GM21360 (cell line): ENCODE data around the gene SRPRB.

Experiments
- ATAC-seq: cut with Tn5 transposase; IDR thresholded peaks from one replicate; pipeline ENCODE4 v1.9.1; 2021; ENCODE audit warnings: mild to moderate bottlenecking, moderate library complexity; ENCODE audit not compliant: unreplicated experiment

Gene SRPRB

DNA sequence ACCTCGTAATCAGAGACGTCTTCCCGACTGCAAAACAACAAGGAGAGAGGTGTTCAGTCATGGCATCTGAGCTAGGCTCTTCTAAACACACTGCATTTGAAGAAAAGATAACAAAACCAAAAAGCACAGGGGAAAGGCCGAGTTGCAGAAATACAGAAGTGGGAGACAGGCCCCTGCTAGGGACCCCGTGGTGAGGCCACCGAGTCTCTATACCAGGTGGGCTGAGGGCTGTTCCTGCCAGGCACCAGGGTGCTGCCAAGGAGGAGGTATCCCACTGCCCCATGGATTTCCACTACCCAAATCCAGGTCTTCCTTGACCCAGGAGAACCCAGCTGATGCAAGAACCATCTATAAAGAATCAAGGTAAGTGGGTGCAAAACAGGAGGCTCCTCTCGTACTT lies 59.0 kb downstream of the SRPRB start:
- ATAC-seq = no peak

GRCh38 chr3:133865136-133865855 lies 59.7 kb downstream of the SRPRB start:
- no peak for ATAC-seq

GRCh38 chr3:133866141-133866540 lies 60.5 kb downstream of the SRPRB start:
- no peak for ATAC-seq

- ATAC-seq = no peak
Measured at GRCh38 chr3:133868186-133868585, 62.6 kb downstream of the SRPRB start.

DNA sequence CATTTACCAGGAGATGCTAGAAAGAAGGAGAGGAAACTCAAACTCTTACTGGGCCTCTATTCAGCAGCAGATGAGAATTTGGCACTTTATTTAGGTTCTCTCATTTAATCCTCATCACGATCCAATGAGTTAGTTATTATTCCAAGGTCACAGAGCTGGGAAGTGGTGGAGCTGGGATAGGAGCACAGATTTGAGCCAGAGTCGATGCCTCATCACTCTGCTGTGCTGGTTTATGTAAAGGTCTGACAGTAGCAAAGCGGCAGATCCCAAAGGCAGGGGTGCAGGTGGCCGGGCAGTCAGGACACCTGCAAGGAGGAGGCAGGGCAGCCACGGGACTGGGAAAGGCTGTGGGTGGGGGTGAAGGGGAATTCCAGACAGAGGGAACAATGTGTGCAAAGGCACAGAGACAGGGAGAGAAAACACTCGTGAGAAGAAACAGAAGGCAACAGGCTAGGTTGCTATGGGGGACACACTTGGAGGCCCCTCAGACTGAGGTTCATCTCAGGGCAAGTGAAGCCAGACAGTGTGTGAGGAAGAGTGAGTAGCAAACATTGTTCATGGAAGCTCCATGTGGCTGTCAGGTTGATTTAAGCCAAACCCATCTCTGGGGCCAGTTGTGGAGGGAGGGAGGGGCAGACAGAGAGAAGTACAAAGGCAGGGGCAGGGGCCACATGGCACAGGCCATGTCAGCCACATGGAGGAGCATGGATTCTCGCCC lies 63.3 kb downstream of the SRPRB start:
- no peak for ATAC-seq

- ATAC-seq = no peak
Measured at GRCh38 chr3:133869586-133869985, 64.0 kb downstream of the SRPRB start.

- no peak for ATAC-seq
Measured at GRCh38 chr3:133870822-133871221, 65.2 kb downstream of the SRPRB start.
